GM12878 (cell line): Measurements from ENCODE around the gene ADCY9. TPM values are rescaled to one million over a fixed set of nuclear protein-coding genes. Genes with fewer than 3 reads are reported as not detected.

ENCODE experiments used
- ATAC-seq: fragments of 200-7000 bp; cut with Tn5 transposase; 3 replicates; pipeline ENCODE4 v1.9.1; 2020; ENCODE audit warnings: mild to moderate bottlenecking, moderate library complexity
- BruUV-seq: library from RNA; stranded (reverse); fragments of 400-500 nt; replicated peaks from 2 replicates; lab custom pipeline; 2021; lab: Mats Ljungman, UMichigan
- CTCF ChIA-PET: fragments of 300-600 bp; sonication (Branson Sonifier 250); formaldehyde crosslinking; extraction: SDS; loops from one replicate; lab custom pipeline; 2021; ENCODE audit warnings: inconsistent platforms; lab: Yijun Ruan, JAX
- POLR2A ChIA-PET: fragments of 350-600 bp; formaldehyde crosslinking; extraction: SDS; loops from one replicate; lab custom pipeline; 2021; ENCODE audit warnings: inconsistent platforms; lab: Charles Lee
- RAD21 ChIA-PET: fragments of 300-600 bp; sonication (Branson Sonifier 250); formaldehyde crosslinking; loops from one replicate; lab custom pipeline; 2023; ENCODE audit warnings: antibody characterized with exemption; ENCODE audit not compliant: unreplicated experiment; lab: Charles Lee
- SMC1A ChIA-PET: fragments of 300-600 bp; sonication (Branson Sonifier 250); formaldehyde crosslinking; loops from one replicate; lab custom pipeline; 2023; ENCODE audit not compliant: unreplicated experiment, uncharacterized antibody; lab: Charles Lee
- DNase-seq: peaks from one replicate; pipeline ENCODE4 v3.0.0-alpha.2; 2011; ENCODE audit warnings: low read depth, low spot score
- FAIRE-seq: peaks from 3 replicates; lab custom pipeline; 2011; peaks lifted over from hg19 to GRCh38; lab: Jason Lieb, UNC
- H2AFZ ChIP-seq: 2 replicates; pipeline ENCODE4 v1.6.0; 2011; ENCODE audit warnings: low read depth, low read length, control low read depth; ENCODE audit not compliant: control insufficient read depth
- H3K27ac ChIP-seq: 2 replicates; pipeline ENCODE4 v1.5.1; 2011; ENCODE audit warnings: control low read depth; ENCODE audit not compliant: control insufficient read depth, insufficient read depth
- H3K27me3 ChIP-seq, 2 experiments: replicated peaks in 1 of 2; 2 replicates each; pipeline versions ENCODE4 v1.6.0 to v1.6.1; 2011; ENCODE audit warnings: low read length in 1 of 2; ENCODE audit not compliant: control insufficient read depth in 2 of 2, insufficient read depth in 2 of 2
- H3K36me3 ChIP-seq, 2 experiments: 2 replicates each; pipeline ENCODE4 v1.5.1; 2011; ENCODE audit warnings: low read length in 1 of 2; ENCODE audit not compliant: control insufficient read depth in 2 of 2, insufficient read depth in 2 of 2
- H3K4me1 ChIP-seq: 2 replicates; pipeline ENCODE4 v1.6.1; 2011; ENCODE audit warnings: mild to moderate bottlenecking, low read length, moderate library complexity, mixed read lengths; ENCODE audit not compliant: control insufficient read depth, insufficient read depth
- H3K4me2 ChIP-seq: 2 replicates; pipeline ENCODE4 v1.6.0; 2011; ENCODE audit warnings: control low read depth; ENCODE audit not compliant: control insufficient read depth, insufficient read depth
- H3K4me3 ChIP-seq: fragments of 200-600 bp; sonication (generic); 2 replicates; pipeline ENCODE4 v1.5.1; 2016
- H3K79me2 ChIP-seq: 2 replicates; pipeline ENCODE4 v1.6.0; 2011; ENCODE audit warnings: low read length; ENCODE audit not compliant: control insufficient read depth, insufficient read depth
- H3K9ac ChIP-seq: 2 replicates; pipeline ENCODE4 v1.8.0; 2011; ENCODE audit warnings: low read length, control low read depth, mixed read lengths; ENCODE audit not compliant: control insufficient read depth, insufficient read depth
- H3K9me3 ChIP-seq: replicated peaks from 3 replicates; pipeline ENCODE4 v1.5.1; 2011; ENCODE audit warnings: mild to moderate bottlenecking, low read length; ENCODE audit not compliant: control insufficient read depth, insufficient read depth
- H4K20me1 ChIP-seq: 2 replicates; pipeline ENCODE4 v1.6.0; 2011; ENCODE audit not compliant: control insufficient read depth, insufficient read depth
- ASH2L ChIP-seq: fragments of 300-600, 200-600 bp; sonication (generic); IDR thresholded peaks from 2 replicates; pipeline ENCODE4 v1.6.1; 2017; ENCODE audit warnings: low read depth, mild to moderate bottlenecking, borderline replicate concordance
- BCLAF1 ChIP-seq: fragments of 450-650 bp; IDR thresholded peaks from 2 replicates; pipeline ENCODE4 v1.6.1; 2017; ENCODE audit warnings: antibody characterized with exemption, mild to moderate bottlenecking, moderate library complexity
- CBFB ChIP-seq: IDR thresholded peaks from 2 replicates; pipeline ENCODE4 v1.6.1; 2016; ENCODE audit warnings: antibody characterized with exemption, low read depth
- CHD2 ChIP-seq: IDR thresholded peaks from 2 replicates; pipeline ENCODE4 v1.6.1; 2011; ENCODE audit warnings: low read depth, low read length, improper control_type of control experiment, borderline replicate concordance
- EED ChIP-seq: sonication (generic); IDR thresholded peaks from 2 replicates; pipeline ENCODE4 v1.6.1; 2016; ENCODE audit warnings: antibody characterized with exemption, low read depth
- HSF1 ChIP-seq: fragments of 150-350 bp; IDR thresholded peaks from 2 replicates; pipeline ENCODE4 v1.6.1; 2014; ENCODE audit warnings: mild to moderate bottlenecking, low read depth, low read length
- KLF5 ChIP-seq: fragments of 450-650 bp; IDR thresholded peaks from 2 replicates; pipeline ENCODE4 v1.6.1; 2014; ENCODE audit warnings: mild to moderate bottlenecking; ENCODE audit not compliant: partially characterized antibody
- MYC ChIP-seq: IDR thresholded peaks from 2 replicates; pipeline ENCODE4 v1.6.1; 2011; ENCODE audit warnings: mild to moderate bottlenecking, low read length, moderate library complexity, inconsistent platforms; ENCODE audit not compliant: insufficient read depth, insufficient replicate concordance, insufficient read length, severe bottlenecking
- NKRF ChIP-seq: fragments of 450-650 bp; conservative IDR thresholded peaks from 2 replicates; pipeline ENCODE4 v1.6.1; 2017; ENCODE audit warnings: mild to moderate bottlenecking, moderate library complexity
- NR2C2 ChIP-seq: IDR thresholded peaks from 2 replicates; pipeline ENCODE4 v1.6.1; 2011; ENCODE audit warnings: borderline replicate concordance, low read depth; ENCODE audit not compliant: control insufficient read depth, insufficient read length
- POLR2AphosphoS2 ChIP-seq: IDR thresholded peaks from 2 replicates; pipeline ENCODE4 v1.6.1; 2011; ENCODE audit warnings: low read depth, mild to moderate bottlenecking, low read length, improper control_type of control experiment, moderate library complexity
- STAT3 ChIP-seq: IDR thresholded peaks from 2 replicates; pipeline ENCODE4 v1.6.1; 2011; ENCODE audit warnings: low read depth, low read length, improper control_type of control experiment
- TCF12 ChIP-seq: IDR thresholded peaks from 2 replicates; pipeline ENCODE4 v1.6.1; 2011; ENCODE audit warnings: low read depth, mild to moderate bottlenecking, low read length
- YBX1 ChIP-seq: fragments of 450-650 bp; IDR thresholded peaks from 2 replicates; pipeline ENCODE4 v1.6.1; 2016; ENCODE audit warnings: antibody characterized with exemption
- ZBED1 ChIP-seq: IDR thresholded peaks from 2 replicates; pipeline ENCODE4 v1.6.1; 2016; ENCODE audit warnings: borderline replicate concordance
- ZNF207 ChIP-seq: fragments of 450-650 bp; IDR thresholded peaks from 2 replicates; pipeline ENCODE4 v1.6.1; 2014; ENCODE audit warnings: antibody characterized with exemption, mild to moderate bottlenecking, borderline replicate concordance
- WGBS: methylation state at CpG from one replicate; pipeline ENCODE4 v1.1.6; 2016; ENCODE audit warnings: low lambda C conversion rate; ENCODE audit not compliant: insufficient replicate concordance, insufficient coverage; ENCODE audit errors: missing lambda C conversion rate; 5-methylcytosine and 5-hydroxymethylcytosine counted together
- in situ Hi-C: fragments of 300-500 bp; cut with MboI; formaldehyde crosslinking; loops from 9 replicates; pipeline ENCODE4 v1.14.3; 2018; ENCODE audit warnings: mixed read lengths
- intact Hi-C: fragments of 100-400 bp; cut with micrococcal nuclease; formaldehyde crosslinking; loops from one replicate; pipeline ENCODE4 v1.14.2; 2022; ENCODE audit not compliant: unreplicated experiment
- polyA plus RNA-seq, 11 experiments: library from polyadenylated mRNA; depleted of rRNA in 4 of 11; unstranded in 6 of 11; stranded (reverse) in 5 of 11; fragments of >200 nt; fragmentation: Nextera tagmentation in 4 of 11; fragmentation: Illumina TruSeq in 1 of 11; extraction: Ambion mirVana in 4 of 11; extraction: Trizol in 1 of 11; gene quantifications; 1 replicate in 1 of 11; 2 replicates in 10 of 11; pipeline versions ENCODE4 v1.2.1 to v1.2.3, GENCODE V29; 2011 to 2016; ENCODE audit warnings: inconsistent platforms in 2 of 11, missing spikeins in 2 of 11, low read depth in 1 of 11
- total RNA-seq, 4 experiments: library from RNA; depleted of rRNA in 3 of 4; stranded (reverse); fragments of >200 nt in 3 of 4; fragmentation: Illumina TruSeq in 1 of 4; extraction: Trizol in 1 of 4; gene quantifications; 2 replicates each; pipeline versions ENCODE4 v1.2.1 to v1.2.3, GENCODE V29; 2013 to 2021
- TF ChIP-seq, protein P1 (sequence below), 3 experiments: IDR thresholded peaks in 2 of 3; conservative IDR thresholded peaks in 1 of 3; 2 replicates each; pipeline ENCODE4 v1.5.1; 2011; ENCODE audit warnings: low read depth in 3 of 3, low read length in 3 of 3, mild to moderate bottlenecking in 3 of 3, control low read depth in 2 of 3, moderate library complexity in 2 of 3, inconsistent platforms in 1 of 3, mixed read lengths in 1 of 3; ENCODE audit not compliant: control insufficient read depth in 2 of 3, insufficient read depth in 1 of 3; ENCODE audit errors: extremely low read depth in 1 of 3

ADCY9 gene
- total and polyA plus RNA-seq, 10 of the 15 experiments (the other 5 are each of a cell fraction or from before 2014, with no cell fraction given) = 0.09 to 0.41 (median 0.15) TPM; not detected in 3

DNA sequence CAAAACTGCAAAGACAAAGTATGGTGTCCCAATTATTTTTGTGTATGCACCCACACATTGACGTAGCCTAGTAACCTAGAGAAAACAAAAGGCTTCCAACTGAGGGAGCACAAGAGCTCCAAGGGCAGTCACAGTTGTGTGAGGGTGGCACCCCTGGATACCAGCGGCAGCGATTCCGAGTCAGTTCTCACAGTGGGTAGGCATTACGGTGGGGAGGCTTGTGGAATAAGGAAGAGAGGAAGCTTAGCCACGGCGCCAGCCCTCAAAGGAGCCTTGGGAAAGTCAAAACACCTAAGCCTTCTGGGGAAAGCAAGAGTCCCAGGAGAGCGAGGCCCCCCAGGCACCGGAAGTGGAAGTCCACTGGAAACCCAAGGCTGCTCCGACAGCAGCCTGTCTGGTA, 31.0 kb upstream of the ADCY9 start:
- Histone ChIP-seq H3K9me3 (no peaks in the 10 kb centered on the region; the same call in 2 of the 3 replicates), H3K27me3 (no peaks in the 10 kb centered on the region), H2AFZ (no peak overlapping the region), H4K20me1 (no peaks in the 10 kb centered on the region), H3K27ac (no peak overlapping the region), H3K9ac (no peak overlapping the region), H3K4me2 (no peak overlapping the region), H3K4me1 (peaks cover 4% of the 10 kb centered on the region; the same call in 1 of the 2 replicates), H3K4me3 (no peak overlapping the region), H3K79me2 (no peaks in the 10 kb centered on the region), H3K36me3 (no peaks in the 10 kb centered on the region)
- SMC1A ChIA-PET = interaction anchor here (1.1 to 1.3 kb wide), 3 partner anchors 8 to 26 kb away, joined by 3 to 4 read pairs (median 4); no protein-coding TSS in a partner anchor
- WGBS = 73% methylated on average over 10 of the region's 10 CpGs
- no peak for TF ChIP-seq STAT3
- no peak for TF ChIP-seq POLR2AphosphoS2
- TF ChIP-seq TCF12 = no peak
- TF ChIP-seq YBX1 = no peak
- TF ChIP-seq, protein P1, sequence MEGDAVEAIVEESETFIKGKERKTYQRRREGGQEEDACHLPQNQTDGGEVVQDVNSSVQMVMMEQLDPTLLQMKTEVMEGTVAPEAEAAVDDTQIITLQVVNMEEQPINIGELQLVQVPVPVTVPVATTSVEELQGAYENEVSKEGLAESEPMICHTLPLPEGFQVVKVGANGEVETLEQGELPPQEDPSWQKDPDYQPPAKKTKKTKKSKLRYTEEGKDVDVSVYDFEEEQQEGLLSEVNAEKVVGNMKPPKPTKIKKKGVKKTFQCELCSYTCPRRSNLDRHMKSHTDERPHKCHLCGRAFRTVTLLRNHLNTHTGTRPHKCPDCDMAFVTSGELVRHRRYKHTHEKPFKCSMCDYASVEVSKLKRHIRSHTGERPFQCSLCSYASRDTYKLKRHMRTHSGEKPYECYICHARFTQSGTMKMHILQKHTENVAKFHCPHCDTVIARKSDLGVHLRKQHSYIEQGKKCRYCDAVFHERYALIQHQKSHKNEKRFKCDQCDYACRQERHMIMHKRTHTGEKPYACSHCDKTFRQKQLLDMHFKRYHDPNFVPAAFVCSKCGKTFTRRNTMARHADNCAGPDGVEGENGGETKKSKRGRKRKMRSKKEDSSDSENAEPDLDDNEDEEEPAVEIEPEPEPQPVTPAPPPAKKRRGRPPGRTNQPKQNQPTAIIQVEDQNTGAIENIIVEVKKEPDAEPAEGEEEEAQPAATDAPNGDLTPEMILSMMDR (IDR thresholded peaks at IDR 0.05 in 2 of 3, conservative IDR thresholded peaks at IDR 0.05 in 1 of 3; ENCODE audit: control insufficient read depth in 2 of 3, extremely low read depth in 1 of 3, insufficient read depth in 1 of 3, low read depth in 3 of 3, low read length in 3 of 3) = no peak
- TF ChIP-seq ASH2L = no peak
- no peak for TF ChIP-seq HSF1
- TF ChIP-seq CBFB = no peak
- TF ChIP-seq NR2C2 = no peak
- no peak for TF ChIP-seq NKRF
- TF ChIP-seq MYC = no peak
- no peak for TF ChIP-seq BCLAF1
- no peak for TF ChIP-seq ZNF207
- no peak for TF ChIP-seq KLF5
- TF ChIP-seq ZBED1 = no peak
- TF ChIP-seq EED = no peak
- no peak for TF ChIP-seq CHD2
- intact Hi-C loops = no loop called here
- ATAC-seq = no peak
- CTCF ChIA-PET = interaction anchor here (0.6 to 1.7 kb wide), 2 partner anchors 107 to 440 kb away, joined by 3 to 5 read pairs; no protein-coding TSS in a partner anchor
- no peak for FAIRE-seq
- in situ Hi-C loops = no loop called here
- RAD21 ChIA-PET = no interaction called here
- BruUV-seq = no TSS peak
- no peak for DNase-seq
- POLR2A ChIA-PET = no interaction called here
